Measurements from ENCODE around the gene CRELD2. TPM values are rescaled to one million over a fixed set of nuclear protein-coding genes. Genes with fewer than 3 reads are reported as not detected.

Gene CRELD2
- total RNA-seq, 1 donor from 2014 or later: 22.9 TPM

GRCh38 chr22:49958366-49958921 is 40.0 kb downstream of the CRELD2 start:
- no peak for DNase-seq

DNA sequence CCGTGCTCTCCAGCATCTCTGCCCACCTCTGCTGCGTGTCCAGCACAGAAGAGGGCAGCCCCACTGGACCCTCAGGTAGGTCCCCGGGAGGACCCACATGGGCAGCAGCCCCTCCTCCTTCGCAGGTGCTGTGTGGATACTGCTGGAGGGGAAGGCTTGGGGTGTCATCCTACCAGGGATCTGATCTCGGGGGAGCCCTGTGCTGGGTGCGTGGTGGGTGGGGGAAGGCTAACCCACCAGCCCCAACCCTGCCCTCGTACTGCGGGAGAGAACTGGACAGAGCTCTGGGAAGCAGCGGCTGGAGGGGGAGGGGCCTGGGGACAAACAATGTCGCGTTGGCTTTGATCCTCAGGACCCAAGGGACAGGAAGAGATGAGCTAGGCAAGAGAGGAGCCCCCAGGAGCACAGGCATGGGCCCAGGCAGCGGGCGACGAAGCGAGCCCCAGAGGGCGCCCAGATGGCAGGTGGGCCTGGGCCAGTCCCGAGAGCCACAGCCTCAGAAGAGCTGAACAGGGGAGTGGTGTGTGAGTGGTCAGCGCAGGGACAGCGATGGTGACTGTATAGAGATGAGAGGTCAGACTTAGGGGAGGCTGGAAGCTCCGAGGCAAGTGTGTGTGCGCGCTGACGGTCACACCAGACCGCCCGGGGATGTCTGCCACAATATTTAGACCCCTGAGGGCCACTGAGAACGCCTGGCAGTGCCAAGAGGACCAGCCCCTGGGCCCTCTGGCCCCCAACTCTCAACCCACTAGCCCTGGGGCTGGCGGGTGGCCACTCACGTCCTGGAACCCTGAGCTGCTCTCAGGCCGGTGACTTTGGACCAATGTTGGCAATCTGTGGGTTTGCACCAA is 40.7 kb downstream of the CRELD2 start:
- no peak for DNase-seq

GRCh38 chr22:49959782-49960158 is 41.3 kb downstream of the CRELD2 start:
- no peak for DNase-seq

DNA sequence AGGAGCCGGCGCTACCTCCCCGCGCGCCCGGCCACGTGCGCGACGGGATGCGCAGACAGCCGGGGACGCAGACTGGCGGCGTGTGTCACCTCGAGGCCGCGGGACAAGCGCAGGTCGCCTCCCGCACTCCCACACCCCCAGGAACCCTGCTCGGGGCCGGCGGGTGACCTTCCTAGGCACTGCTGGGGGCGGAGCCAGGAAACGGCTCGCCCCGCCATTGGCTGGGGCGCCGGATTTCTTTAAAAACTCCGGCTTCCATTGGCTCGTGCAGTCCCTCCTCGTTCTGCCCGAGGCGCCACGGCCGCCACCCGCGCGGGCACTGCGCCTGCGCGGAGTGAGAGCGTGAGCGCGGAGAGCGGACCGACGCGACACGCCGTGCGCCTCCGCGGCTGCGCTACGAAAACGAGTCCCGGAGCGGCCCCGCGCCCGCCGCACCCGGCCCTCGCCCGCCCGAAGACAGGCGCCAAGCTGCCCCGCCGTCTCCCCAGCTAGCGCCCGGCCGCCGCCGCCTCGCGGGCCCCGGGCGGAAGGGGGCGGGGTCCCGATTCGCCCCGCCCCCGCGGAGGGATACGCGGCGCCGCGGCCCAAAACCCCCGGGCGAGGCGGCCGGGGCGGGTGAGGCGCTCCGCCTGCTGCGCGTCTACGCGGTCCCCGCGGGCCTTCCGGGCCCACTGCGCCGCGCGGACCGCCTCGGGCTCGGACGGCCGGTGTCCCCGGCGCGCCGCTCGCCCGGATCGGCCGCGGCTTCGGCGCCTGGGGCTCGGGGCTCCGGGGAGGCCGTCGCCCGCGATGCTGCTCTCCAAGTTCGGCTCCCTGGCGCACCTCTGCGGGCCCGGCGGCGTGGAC is 41.9 kb downstream of the CRELD2 start, which contains the start of gene PIM3:
PIM3 (plus strand) TSS at position 614 of the 846 bp plus-strand sequence; CDS start at position 790, 176 bp downstream.
- DNase-seq: peak; percentile 98

GRCh38 chr22:49961005-49961600 is 42.7 kb downstream of the CRELD2 start:
- no peak for DNase-seq

DNA sequence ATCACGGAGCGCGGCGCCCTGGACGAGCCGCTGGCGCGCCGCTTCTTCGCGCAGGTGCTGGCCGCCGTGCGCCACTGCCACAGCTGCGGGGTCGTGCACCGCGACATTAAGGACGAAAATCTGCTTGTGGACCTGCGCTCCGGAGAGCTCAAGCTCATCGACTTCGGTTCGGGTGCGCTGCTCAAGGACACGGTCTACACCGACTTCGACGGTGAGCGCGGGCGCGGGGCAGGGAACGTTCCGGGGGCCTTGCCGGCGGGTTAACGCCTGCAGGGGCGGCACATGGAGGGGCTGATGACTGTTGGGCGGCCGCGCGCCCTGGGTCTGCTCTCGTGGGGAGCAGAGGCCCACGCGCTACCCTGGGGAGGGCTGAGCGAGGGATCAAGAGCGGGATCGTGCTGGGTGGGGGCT is 43.2 kb downstream of the CRELD2 start:
- DNase-seq: no peak

DNA sequence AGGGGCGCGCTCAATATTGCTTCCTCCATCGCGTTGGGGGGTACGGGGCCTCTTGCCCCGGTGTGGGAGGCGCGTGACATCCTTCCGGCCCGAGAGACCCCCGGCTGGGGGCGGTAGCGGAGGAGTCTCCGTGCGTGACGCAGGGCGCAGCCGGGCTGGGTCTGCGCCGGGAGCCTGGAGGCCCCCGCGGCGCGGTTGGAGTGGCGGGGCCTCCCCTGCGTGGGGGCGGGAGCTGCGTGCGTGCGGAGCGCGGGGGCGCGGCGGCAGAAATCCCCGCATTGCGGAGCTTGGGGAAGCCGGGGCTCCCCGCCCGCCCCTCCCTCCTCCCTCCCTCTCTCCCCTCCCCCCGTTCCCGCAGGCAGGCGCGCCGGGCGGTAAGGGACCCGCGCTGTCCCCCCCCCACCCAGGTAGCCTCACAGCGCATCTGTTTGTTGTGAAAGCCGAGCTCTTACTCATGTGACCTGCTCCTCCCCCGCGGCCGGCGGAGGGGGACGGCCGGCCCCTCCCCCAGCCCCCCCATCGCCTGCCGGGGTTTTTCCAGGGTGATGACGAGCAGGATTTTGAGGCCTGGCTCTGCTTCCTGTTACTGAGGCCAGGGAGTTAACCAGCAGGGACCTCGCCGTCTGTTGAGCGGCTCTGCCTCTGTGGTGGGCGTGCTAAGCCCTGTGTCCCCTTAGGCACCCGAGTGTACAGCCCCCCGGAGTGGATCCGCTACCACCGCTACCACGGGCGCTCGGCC is 43.7 kb downstream of the CRELD2 start:
- peak; percentile 87 for DNase-seq

DNA sequence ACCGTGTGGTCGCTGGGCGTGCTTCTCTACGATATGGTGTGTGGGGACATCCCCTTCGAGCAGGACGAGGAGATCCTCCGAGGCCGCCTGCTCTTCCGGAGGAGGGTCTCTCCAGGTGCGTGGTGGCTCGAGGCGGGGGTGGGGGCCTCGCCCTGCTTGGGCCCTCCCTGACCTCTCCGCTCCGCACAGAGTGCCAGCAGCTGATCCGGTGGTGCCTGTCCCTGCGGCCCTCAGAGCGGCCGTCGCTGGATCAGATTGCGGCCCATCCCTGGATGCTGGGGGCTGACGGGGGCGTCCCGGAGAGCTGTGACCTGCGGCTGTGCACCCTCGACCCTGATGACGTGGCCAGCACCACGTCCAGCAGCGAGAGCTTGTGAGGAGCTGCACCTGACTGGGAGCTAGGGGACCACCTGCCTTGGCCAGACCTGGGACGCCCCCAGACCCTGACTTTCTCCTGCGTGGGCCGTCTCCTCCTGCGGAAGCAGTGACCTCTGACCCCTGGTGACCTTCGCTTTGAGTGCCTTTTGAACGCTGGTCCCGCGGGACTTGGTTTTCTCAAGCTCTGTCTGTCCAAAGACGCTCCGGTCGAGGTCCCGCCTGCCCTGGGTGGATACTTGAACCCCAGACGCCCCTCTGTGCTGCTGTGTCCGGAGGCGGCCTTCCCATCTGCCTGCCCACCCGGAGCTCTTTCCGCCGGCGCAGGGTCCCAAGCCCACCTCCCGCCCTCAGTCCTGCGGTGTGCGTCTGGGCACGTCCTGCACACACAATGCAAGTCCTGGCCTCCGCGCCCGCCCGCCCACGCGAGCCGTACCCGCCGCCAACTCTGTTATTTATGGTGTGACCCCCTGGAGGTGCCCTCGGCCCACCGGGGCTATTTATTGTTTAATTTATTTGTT is 44.6 kb downstream of the CRELD2 start:
- DNase-seq: no peak

- DNase-seq: no peak
Observed at GRCh38 chr22:49963647-49964026, 45.2 kb downstream of the CRELD2 start.

DNA sequence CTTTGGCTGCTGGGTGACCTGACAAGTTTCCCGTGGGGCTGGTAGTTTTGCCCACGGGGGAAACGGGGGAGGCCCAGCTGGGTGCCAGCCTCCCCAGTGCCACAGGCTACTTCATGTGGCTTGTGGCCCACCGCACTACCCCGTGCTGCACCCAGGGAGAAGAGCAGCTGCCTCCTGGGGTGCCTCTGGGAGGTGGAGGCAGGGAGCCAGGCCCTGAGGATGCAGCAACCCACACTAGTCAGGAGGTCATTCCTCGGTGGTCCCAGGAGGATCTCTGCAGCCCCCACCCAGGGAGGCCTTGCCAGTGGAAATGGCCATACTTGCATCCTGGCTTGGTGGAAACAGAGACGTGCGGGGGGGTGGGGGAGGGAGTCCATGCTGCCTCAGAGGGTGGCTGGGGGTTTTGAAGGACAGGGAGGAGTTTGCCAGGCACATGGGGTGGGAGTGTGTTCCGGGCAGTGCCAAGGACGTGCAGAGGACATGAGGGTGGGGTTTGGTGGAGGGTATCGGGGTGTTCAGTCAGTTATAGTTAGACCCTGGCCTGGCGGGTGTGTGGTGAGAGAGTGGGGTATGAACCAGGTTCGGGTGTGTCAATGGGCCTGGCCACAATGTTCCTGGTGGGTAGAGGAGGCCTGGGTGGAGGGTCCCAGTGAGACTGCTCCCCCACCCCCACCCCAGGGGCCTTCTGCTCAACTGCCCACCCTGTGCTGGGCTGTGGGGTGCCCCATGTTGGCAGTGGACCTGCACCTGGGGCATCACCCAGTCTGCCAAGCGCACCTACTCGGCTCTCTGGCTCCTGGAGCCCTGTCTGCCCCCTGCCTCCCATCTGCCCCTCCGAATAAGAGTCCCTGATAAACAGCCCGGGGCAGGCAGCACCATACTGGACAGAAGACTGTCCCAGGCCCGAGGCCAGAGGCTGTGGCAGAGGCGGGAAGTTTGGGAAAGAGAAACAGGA is 46.0 kb downstream of the CRELD2 start:
- DNase-seq: no peak

- no peak for DNase-seq
Observed at GRCh38 chr22:49965091-49966040, 46.9 kb downstream of the CRELD2 start.

- no peak for DNase-seq
Observed at GRCh38 chr22:49966041-49966773, 47.8 kb downstream of the CRELD2 start.

DNA sequence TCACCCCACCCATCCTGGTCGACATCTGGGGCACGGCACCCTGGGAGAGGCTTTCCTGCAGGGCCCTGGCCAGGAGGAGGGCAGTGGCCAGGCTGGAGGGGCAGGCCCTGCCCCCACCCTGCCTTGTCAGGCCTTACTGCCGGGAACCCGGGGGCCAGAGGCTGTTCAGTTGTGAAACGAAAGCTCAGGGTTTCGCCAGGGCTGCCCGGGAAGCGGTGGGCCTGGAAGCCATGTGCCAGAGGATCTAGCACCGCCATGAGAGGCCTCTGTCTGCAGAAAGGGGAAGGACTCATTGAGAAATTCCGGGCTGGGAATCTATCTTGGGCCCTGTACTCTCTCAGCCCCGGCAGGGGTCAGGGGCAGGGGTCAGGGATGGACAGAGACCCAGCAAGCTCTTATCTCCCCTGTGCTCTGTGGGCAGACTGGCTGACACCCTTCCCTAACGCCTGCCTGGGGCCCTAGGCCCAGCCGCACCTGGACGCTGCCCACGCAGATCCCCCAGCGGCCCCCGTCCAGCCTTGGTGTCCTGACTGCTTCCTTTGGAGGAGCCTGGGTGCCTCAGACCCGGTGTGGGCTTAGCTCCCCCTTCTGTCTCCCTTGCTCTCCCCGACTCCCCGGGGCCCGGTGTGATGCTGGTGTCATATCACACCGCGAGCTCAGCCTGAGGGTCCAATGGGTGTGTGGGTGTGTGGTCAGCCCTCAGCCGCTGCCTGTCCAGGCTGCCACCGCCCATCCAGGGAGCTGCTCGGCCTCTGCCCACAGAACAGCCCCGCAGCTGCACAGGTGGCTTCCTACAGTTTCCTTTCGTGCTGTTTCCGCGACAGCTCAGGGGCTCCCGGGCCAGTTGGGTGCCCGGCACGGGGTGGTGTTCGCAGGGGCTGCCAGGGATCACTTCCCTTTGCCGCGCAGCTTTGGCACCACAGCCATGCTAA is 48.6 kb downstream of the CRELD2 start:
- DNase-seq: no peak

- DNase-seq: peak; percentile 69
Observed at GRCh38 chr22:49967706-49968208, 49.3 kb downstream of the CRELD2 start.

DNA sequence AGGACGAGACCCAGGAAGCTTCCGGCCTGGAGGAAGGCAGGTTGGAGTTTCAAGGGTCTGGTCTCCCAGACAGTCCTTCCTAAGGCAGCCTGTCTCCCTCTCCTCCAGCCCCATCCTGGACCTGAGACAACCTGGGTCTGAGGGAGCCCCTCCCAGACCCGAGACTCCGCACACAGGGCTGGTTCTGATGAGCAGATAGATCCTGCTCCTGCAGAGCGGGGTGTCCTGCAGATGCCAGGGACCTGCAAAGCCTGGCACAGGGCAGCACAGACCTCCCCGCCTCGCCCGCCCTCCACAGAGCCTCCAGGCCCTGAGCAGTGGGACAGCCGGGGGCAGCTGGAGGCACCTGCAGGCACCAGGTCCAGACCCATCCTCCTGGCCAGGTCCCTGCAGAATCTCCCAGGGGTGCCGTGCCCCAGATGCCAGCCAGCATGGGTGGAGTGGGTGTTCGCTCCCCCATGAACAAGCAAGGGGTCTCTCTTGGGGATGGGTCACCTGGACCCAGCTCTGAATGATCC is 49.9 kb downstream of the CRELD2 start:
- no peak for DNase-seq
